ENCODE data around the gene ZDHHC19.
"Not testable (repeated sequence)": the region's sequence is repeated elsewhere in the genome, so short reads cannot be mapped to it uniquely, and the experiment has no call there.

ZDHHC19 gene

GRCh38 chr3:196193133-196193735 is 18.0 kb downstream of the ZDHHC19 start:
- no peak overlapping the region for H3K4me3 ChIP-seq (replicated peaks; ENCODE audit: low read depth, low read length)
- DNase-seq (ENCODE audit: low read depth) = no peak
- no peak for TF ChIP-seq CTCF (IDR thresholded peaks at IDR 0.05; ENCODE audit: low read length, missing control alignments)

- DNase-seq (ENCODE audit: low read depth) = no peak
- TF ChIP-seq CTCF (IDR thresholded peaks at IDR 0.05; ENCODE audit: low read length, missing control alignments) = no peak
- H3K4me3 ChIP-seq (replicated peaks; ENCODE audit: low read depth, low read length) = no peak overlapping the region
These were observed 18.6 kb downstream of the ZDHHC19 start for GRCh38 chr3:196192524-196193051.

GRCh38 chr3:196192036-196192523 is 19.1 kb downstream of the ZDHHC19 start:
- DNase-seq (ENCODE audit: low read depth) = no peak
- no peak overlapping the region for H3K4me3 ChIP-seq (replicated peaks; ENCODE audit: low read depth, low read length)
- no peak for TF ChIP-seq CTCF (IDR thresholded peaks at IDR 0.05; ENCODE audit: low read length, missing control alignments)

GRCh38 chr3:196189566-196190347 is 21.4 kb downstream of the ZDHHC19 start:
- no peak for DNase-seq (ENCODE audit: low read depth)
- TF ChIP-seq CTCF (IDR thresholded peaks at IDR 0.05; ENCODE audit: low read length, missing control alignments) = no peak
- no peak overlapping the region for H3K4me3 ChIP-seq (replicated peaks; ENCODE audit: low read depth, low read length)

- no peak for DNase-seq (ENCODE audit: low read depth)
- TF ChIP-seq CTCF (IDR thresholded peaks at IDR 0.05; ENCODE audit: low read length, missing control alignments) = no peak
- H3K4me3 ChIP-seq (replicated peaks; ENCODE audit: low read depth, low read length) = no peak overlapping the region
These were observed 24.3 kb downstream of the ZDHHC19 start for GRCh38 chr3:196186651-196187573.

GRCh38 chr3:196184881-196185280 is 26.3 kb downstream of the ZDHHC19 start:
- H3K4me3 ChIP-seq (replicated peaks; ENCODE audit: low read depth, low read length) = no peak overlapping the region
- no peak for TF ChIP-seq CTCF (IDR thresholded peaks at IDR 0.05; ENCODE audit: low read length, missing control alignments)
- no peak for DNase-seq (ENCODE audit: low read depth)

- H3K4me3 ChIP-seq (replicated peaks; ENCODE audit: low read depth, low read length) = not testable (repeated sequence)
These were observed 27.1 kb downstream of the ZDHHC19 start for GRCh38 chr3:196184169-196184432.

More at GRCh38 chr3:196184169-196184432, 27.1 kb downstream of the ZDHHC19 start:
- DNase-seq (ENCODE audit: low read depth) = not testable (repeated sequence)

Measured in fibroblast of pulmonary artery (primary cell).